HG03139 (cell line): ENCODE data around the gene CDT1.

Experiments used
- ATAC-seq: cut with Tn5 transposase; IDR thresholded peaks from one replicate; pipeline ENCODE4 v1.9.1; 2021; ENCODE audit not compliant: unreplicated experiment

The CDT1 gene

DNA sequence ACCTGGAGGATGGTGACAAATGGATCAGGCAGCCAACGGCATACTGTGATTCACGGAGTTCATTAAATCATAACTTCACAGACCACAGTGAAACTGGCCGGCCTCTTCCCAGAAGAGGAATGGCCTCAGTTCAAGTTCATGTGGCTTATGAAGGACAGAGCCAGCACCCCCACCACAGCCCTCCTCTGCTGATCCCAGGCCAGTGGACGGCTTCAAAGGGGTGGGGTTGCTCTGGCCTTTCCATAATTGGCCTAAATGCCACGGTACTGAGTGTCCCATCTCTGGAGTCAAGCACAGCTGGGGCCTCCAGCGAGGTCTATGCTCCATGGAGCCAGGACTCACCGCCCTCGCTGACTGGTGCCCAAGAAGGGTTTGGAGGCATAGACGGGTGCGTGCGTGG, 31.8 kb downstream of the CDT1 start:
- ATAC-seq = no peak

- no peak for ATAC-seq
Measured at GRCh38 chr16:88835818-88836217, 32.2 kb downstream of the CDT1 start.

DNA sequence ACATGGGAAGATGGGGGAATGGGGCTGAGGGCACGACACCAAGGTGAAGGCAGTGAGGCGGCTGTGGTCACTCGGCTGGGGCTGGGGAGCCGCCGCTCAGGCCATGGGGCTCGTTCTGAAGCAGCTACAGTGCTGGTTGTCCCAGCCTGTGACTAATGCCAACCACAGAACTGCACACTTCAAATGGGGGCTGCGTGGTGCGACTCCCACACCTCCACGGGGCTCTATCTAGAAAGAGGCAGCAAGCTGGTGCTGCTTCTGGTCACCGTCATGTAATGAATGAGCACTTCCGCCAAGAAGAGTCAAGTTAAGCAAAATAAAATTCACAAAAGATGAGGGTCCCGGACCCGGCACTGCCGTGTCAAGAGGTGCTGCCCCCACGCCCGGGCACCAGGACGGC, 33.2 kb downstream of the CDT1 start:
- ATAC-seq = no peak

DNA sequence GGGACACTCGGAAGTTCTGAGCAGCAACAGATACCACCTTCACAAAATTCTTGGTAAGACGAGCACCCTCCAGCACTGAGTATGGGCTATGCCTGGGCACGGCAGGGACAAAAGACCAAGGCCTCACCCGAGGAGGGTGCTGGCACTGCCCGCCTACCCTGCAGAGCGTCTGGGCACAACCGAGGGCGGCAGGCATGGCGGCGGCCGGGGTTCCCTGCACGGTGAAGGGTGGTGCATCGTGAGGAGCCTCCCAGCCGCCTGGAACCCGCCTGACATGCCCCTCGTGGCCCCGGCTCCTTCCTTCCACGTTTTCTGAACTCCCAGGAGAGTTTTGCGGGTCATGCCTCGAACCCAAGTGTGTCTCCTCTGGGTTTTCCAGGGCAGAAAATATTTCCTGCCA, 34.2 kb downstream of the CDT1 start:
- no peak for ATAC-seq

GRCh38 chr16:88838566-88838965, 35.0 kb downstream of the CDT1 start:
- no peak for ATAC-seq

DNA sequence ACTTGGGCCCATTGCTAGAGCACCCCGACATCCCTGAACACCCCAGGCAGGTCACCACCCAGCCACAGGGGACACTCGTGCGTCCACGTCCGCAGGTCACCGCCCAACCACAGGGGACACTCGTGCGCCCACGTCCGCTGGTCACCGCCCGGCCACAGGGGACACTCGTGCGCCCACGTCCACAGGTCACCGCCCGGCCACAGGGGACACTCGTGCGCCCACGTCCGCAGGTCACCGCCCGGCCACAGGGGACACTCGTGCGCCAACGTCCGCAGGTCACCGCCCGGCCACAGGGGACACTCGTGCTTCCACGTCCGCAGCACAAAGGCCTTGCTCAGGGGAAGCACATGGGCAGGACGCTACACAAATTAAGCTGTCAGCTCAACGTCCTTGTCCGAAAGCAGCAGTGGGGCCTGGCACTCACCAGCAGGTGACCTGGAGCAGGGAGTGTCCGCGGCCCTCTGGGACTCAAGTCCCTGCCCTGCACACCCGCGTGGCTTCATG, 35.5 kb downstream of the CDT1 start:
- ATAC-seq = no peak

DNA sequence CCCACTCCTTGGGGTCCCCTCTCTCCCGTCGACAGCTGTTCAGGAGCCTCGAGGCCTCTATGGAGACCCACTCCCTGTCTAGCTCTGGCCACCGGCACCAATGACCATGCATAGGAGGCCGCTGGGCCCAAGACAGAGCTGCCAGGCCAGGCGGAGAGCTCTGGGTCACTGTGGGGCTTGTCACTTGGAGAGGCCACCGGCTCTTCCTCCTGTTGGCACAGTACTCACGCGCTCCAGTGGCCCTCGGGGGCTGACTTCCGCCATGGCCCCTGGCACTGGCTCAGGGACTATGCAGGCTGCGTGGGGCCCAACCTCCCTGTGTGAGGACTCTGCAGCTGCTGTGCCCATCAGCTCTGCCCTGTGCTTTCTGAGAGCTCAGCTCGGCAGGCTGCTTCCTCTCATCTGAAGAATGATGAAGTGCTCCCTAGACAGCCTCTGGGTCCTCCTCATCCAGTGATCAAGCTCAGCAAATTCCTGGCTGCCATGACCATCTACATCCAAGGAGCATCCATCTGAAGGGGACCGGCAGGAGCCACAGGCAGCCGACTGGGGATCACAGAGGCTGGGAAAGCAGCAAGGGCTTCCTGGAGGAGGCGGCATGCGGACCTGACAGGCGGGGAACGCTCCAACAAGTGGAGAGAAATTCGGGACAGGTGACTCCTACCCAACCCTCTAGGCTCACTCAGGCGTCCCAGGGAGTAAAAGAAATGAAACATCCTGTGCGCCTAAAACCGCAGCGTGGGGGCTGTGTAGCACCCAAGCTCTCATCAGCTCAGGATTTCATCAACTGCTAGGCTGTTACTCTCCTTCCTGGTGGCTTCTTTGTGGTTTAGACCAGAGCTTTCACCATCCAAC, 36.4 kb downstream of the CDT1 start:
- no peak for ATAC-seq

DNA sequence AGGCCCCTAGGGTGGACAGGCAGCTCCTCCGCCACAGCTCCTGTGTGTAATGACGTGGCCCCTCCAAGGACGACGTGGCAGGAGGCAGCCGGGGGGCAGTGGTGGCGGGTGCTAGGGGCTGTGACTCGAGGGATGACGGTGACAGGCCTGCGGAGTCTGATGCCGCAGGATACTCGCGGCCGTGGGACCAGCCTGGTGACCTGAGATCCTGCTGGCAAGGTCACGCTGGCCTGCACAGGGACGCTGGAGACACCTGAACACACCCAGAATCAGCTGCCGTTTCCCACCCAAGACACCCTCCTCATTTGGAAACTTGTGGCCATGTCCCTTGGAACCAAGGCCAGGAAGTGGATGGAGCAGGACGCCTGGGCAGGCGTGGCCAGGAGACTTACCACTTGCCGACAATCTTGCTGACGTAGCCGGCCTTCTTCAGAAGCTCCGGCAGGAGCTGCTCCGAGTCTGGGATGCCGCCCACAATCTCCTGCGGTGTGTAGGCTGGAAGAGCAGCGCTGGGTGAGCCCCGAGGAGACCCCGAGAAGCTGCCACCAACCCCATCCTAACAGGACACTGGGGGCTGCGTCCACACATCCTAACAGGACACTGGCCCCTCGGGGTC, 37.1 kb downstream of the CDT1 start:
- no peak for ATAC-seq

DNA sequence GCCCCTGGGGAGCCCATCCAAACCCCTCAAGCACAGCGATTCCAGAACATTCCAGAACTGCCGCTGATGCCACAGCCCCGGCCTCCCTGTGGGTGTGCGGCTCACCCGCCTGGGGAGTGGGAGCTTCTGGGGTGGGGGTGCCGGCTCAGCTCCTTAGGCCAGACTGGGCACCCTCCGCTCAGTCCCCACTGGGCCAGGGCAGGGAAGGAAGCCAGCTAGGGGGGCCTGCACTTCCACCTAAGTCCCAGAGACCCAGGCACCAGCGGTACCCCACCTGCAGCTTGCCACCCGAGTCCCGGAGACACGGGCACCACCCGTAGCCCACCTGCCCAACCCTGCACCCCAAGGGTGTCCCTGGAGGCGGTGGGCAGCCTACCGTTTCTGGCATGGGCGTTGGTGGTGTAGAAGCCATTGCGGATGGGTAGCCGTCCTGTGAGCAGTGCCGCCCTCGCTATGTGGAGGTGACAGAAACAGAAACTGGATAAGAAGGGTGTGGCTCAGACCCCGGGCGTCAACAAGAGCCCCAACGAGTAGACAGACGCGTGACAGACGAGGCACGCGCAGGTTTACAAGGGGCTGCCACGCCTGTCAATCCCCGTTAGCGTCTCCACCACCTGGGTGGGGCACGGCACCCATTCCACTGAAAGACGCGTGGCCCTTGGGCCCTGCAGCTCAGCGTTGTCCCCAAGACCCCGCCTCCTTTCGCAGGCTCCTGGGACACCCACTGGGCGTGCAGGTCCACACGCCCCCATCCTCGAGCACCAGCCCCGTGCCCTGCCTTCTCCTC, 38.1 kb downstream of the CDT1 start:
- no peak for ATAC-seq

- no peak for ATAC-seq
Measured at GRCh38 chr16:88842308-88842756, 38.7 kb downstream of the CDT1 start.

DNA sequence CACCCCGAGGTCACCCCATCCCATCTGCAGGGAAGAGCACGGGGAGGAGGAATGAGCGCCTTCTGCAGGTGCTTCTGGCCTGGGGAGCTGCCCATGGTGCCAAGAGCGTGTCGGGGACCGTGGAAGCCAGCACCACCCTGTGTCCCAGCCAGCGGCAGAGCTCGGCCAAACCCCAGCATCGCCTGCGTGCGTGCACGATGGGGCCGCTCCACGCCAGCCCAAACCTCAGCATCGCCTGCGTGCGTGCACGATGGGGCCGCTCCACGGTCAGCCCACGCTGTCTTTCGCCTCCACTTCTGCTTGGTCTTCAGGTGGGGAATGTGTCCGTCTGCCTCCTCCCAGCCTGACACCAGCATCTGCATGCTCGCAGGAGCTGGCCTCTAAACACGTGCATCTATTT, 39.2 kb downstream of the CDT1 start:
- no peak for ATAC-seq

GRCh38 chr16:88843256-88843655, 39.7 kb downstream of the CDT1 start:
- no peak for ATAC-seq

DNA sequence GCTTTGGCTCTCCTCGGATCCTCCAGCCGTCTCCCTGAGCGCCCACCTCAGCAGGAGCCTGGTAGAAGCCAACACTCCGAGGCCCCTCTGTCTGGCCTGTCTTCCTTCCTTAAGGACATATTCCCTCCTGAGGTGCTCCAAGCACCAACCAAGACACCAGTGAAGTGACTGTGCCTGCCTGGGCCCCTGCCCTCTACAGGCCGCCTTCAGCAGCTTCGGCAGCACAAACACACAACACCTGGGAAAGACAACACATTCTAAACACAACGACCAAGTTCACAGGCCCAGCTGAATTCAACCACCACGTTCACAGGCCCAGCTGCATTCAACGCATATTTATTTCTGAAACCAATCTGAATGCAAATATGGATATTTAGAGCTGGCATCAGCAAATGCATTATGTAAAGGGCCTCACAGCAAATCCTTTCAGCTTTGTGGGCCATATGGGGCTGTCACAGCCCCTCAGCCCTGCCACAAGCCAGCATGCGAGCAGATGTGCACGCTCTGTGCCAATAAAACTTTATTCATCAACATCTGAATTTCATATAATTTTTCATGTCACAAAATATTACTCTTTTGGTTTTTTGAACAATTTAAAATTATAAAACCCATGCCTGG, 40.9 kb downstream of the CDT1 start:
- no peak for ATAC-seq

GRCh38 chr16:88846088-88846487, 42.5 kb downstream of the CDT1 start:
- no peak for ATAC-seq

DNA sequence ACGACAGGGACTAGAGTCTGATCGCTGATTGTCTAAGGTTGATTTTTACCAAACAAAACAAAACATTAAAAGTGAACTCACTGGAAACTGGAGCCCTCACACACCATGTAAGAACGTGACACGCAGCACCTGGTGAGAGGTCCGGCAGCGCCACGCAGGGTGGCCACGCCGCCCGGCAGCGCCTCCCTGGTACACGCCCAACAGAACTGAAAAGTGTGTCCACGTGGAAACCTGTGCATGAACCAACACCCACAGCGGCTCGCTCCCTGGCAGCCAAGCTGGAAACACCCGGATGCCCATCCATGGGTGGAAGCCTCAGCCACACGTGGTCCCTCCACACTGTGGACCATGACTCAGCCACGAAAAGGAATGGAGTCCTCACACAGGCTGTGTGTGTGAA, 44.1 kb downstream of the CDT1 start:
- no peak for ATAC-seq

GRCh38 chr16:88848557-88848956, 45.0 kb downstream of the CDT1 start:
- ATAC-seq = no peak

DNA sequence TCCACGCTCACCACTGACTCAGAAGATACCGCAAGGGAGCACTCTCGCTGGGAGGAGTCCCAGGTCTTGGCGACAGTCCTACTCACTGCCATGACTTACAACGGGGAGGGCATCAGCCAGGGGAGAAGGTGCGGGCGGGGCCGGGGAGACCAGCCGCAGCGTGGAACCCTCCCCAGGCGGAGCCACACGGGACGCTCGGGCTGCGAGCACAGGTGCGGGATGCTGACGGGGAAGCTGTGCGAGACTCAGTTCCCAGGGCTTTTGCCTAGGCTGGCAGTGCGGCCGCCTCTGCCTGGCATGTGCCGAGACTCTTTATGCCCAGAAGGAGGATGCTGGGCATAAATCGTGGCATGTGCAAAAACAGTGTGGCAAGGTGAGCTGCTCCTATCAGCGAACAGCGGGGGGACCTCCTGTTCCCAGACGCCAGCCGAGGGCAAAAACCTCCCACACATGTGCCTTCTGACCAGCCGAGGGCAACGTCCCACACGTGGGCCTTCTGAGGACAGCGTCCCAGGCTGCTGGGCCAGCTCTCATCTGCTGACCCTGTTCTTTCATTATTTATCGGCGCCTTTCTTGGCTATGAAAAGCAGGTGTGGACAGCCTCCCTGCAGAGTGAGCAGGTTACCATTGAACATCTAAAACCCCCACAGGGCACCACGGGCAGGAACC, 47.1 kb downstream of the CDT1 start:
- ATAC-seq = no peak

- ATAC-seq = no peak
Measured at GRCh38 chr16:88851616-88852015, 48.0 kb downstream of the CDT1 start.

GRCh38 chr16:88853325-88853941, 49.8 kb downstream of the CDT1 start:
- ATAC-seq = no peak
